ENCODE results near the gene FAM78A. TPM values are rescaled to one million over a fixed set of nuclear protein-coding genes. Genes with fewer than 3 reads are reported as not detected.

Gene FAM78A
- polyA plus RNA-seq, 1 donor from 2014 or later = 0.47 TPM

DNA sequence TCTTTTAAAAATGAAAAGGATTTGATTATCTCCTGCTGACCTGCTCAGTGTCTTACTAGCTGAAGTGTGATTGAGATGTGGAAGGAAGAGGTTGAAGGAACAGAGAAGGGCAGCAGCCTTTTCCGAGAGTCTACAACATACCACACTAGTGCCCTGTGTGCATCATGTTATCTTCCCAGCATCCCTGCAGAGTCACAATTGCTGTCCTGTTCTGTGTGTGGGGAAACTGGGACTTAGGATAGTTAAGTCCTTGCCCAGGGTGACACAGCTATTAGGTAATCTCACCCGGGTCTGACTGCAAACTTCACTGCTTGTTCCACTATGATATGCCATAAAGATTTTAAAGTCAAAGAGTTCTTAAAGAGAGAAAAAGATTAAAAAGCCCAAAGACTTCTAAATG lies 55.8 kb downstream of the FAM78A start:
- Histone ChIP-seq H3K9ac (ENCODE audit: low read length) (no peak overlapping the region), H3K36me3 (ENCODE audit: insufficient read depth, low read length) (no peaks in the 10 kb centered on the region), H3K27me3 (ENCODE audit: insufficient read depth, low read depth, low read length) (no peaks in the 10 kb centered on the region), H3K4me3 (ENCODE audit: low read length) (no peak overlapping the region), H3K9me3 (ENCODE audit: low read length) (no peaks in the 10 kb centered on the region), H3K27ac (ENCODE audit: low read length) (no peak overlapping the region), H3K4me2 (ENCODE audit: low read length) (no peak overlapping the region), H4K20me1 (ENCODE audit: insufficient read depth) (no peaks in the 10 kb centered on the region), H2AFZ (ENCODE audit: low read depth, low read length) (no peak overlapping the region), H3K79me2 (replicated peaks; ENCODE audit: insufficient read depth, low read length) (no peaks in the 10 kb centered on the region), H3K9me2 (ENCODE audit: insufficient read depth, low read length) (no peaks in the 10 kb centered on the region), H3F3A (ENCODE audit: insufficient read depth, low read length, poor library complexity, severe bottlenecking) (no peaks in the 10 kb centered on the region)
- TF ChIP-seq SMC3 (conservative IDR thresholded peaks at IDR 0.05; ENCODE audit: poor library complexity) (no peak), RAD21 (conservative IDR thresholded peaks at IDR 0.05) (no peak), EZH2 (IDR thresholded peaks at IDR 0.05; ENCODE audit: borderline replicate concordance, insufficient read depth, low read length, poor library complexity, severe bottlenecking) (no peak), CTCF (IDR thresholded peaks at IDR 0.05; ENCODE audit: poor library complexity, severe bottlenecking) (no peak), POLR2AphosphoS5 (IDR thresholded peaks at IDR 0.05) (no peak), TAF1 (IDR thresholded peaks at IDR 0.05; ENCODE audit: low read depth) (no peak), EP300 (conservative IDR thresholded peaks at IDR 0.05; ENCODE audit: poor library complexity, severe bottlenecking) (no peak), MXI1 (conservative IDR thresholded peaks at IDR 0.05; ENCODE audit: poor library complexity, severe bottlenecking) (no peak), REST (IDR thresholded peaks at IDR 0.05; ENCODE audit: borderline replicate concordance) (no peak)

DNA sequence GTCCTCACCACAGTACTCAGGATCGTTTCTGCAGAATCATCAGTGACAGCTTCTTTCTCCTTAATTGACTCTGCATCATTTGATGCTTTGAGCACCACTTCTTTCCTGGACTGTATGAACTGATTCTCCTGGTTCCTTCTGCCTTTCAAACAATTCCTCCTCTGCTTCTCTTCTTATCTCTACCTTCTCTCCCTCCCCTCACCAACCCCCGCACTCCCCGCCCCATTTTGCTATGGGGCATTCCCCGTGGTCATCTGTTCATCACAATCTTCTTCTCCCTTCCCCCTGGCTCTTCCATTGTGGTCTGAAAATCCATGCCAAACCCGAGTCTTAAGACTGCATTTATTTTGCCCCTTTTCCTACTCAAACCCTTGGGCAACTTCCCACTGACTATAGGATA lies 57.9 kb downstream of the FAM78A start:
- no peak for TF ChIP-seq POLR2AphosphoS5 (IDR thresholded peaks at IDR 0.05)
- no peak for TF ChIP-seq MXI1 (conservative IDR thresholded peaks at IDR 0.05; ENCODE audit: poor library complexity, severe bottlenecking)
- TF ChIP-seq CTCF (IDR thresholded peaks at IDR 0.05; ENCODE audit: poor library complexity, severe bottlenecking) = no peak
- TF ChIP-seq REST (IDR thresholded peaks at IDR 0.05; ENCODE audit: borderline replicate concordance) = no peak
- TF ChIP-seq EP300 (conservative IDR thresholded peaks at IDR 0.05; ENCODE audit: poor library complexity, severe bottlenecking) = no peak
- no peak for TF ChIP-seq EZH2 (IDR thresholded peaks at IDR 0.05; ENCODE audit: borderline replicate concordance, insufficient read depth, low read length, poor library complexity, severe bottlenecking)
- no peak for TF ChIP-seq RAD21 (conservative IDR thresholded peaks at IDR 0.05)
- TF ChIP-seq SMC3 (conservative IDR thresholded peaks at IDR 0.05; ENCODE audit: poor library complexity) = no peak
- no peak for TF ChIP-seq TAF1 (IDR thresholded peaks at IDR 0.05; ENCODE audit: low read depth)
- H3F3A ChIP-seq (ENCODE audit: insufficient read depth, low read length, poor library complexity, severe bottlenecking) = no peaks in the 10 kb centered on the region
- no peak overlapping the region for H3K4me2 ChIP-seq (ENCODE audit: low read length)
- H3K79me2 ChIP-seq (replicated peaks; ENCODE audit: insufficient read depth, low read length) = no peaks in the 10 kb centered on the region
- no peaks in the 10 kb centered on the region for H3K36me3 ChIP-seq (ENCODE audit: insufficient read depth, low read length)
- no peak overlapping the region for H3K27ac ChIP-seq (ENCODE audit: low read length)
- H4K20me1 ChIP-seq (ENCODE audit: insufficient read depth) = no peaks in the 10 kb centered on the region
- no peak overlapping the region for H3K9ac ChIP-seq (ENCODE audit: low read length)
- no peaks in the 10 kb centered on the region for H3K27me3 ChIP-seq (ENCODE audit: insufficient read depth, low read depth, low read length)
- H2AFZ ChIP-seq (ENCODE audit: low read depth, low read length) = no peak overlapping the region
- no peaks in the 10 kb centered on the region for H3K9me3 ChIP-seq (ENCODE audit: low read length)
- H3K9me2 ChIP-seq (ENCODE audit: insufficient read depth, low read length) = no peaks in the 10 kb centered on the region
- H3K4me3 ChIP-seq (ENCODE audit: low read length) = no peak overlapping the region
